AG10803 (cell line): ENCODE data around the gene ACTR3C.
A peak's percentile ranks its signal among the peaks of the same experiment; 100 is the strongest.

Experiments
- DNase-seq: peaks from one replicate; pipeline ENCODE4 v3.0.0; 2010; ENCODE audit warnings: low read depth
- H3K4me3 ChIP-seq: 2 replicates; pipeline ENCODE4 v1.5.1; 2011; ENCODE audit warnings: mild to moderate bottlenecking, low read length, control low read depth
- CTCF ChIP-seq: conservative IDR thresholded peaks from 2 replicates; pipeline ENCODE4 v1.5.1; 2011; ENCODE audit warnings: mild to moderate bottlenecking, low read length, control low read depth, inconsistent platforms

ACTR3C gene

GRCh38 chr7:150322833-150323681, at the start of gene ACTR3C, which contains the start of gene LRRC61:
TSS of gene ACTR3C (minus strand) at chr7:150323545. CDS start at chr7:150295296, 28,249 bp downstream.
TSS of gene LRRC61 (plus strand) at chr7:150323355. CDS start at chr7:150336862, 13,507 bp downstream.
- H3K4me3 ChIP-seq = peak within 1 kb of the TSS; percentile 22
- DNase-seq = no peak
- no peak for TF ChIP-seq CTCF

- no peak overlapping the region for H3K4me3 ChIP-seq
- DNase-seq = no peak
- TF ChIP-seq CTCF = no peak
Measured at GRCh38 chr7:150372271-150373048, 49.1 kb upstream of the ACTR3C start.

GRCh38 chr7:150371996-150372270, 48.6 kb upstream of the ACTR3C start:
- H3K4me3 ChIP-seq = no peak overlapping the region
- TF ChIP-seq CTCF = no peak
- no peak for DNase-seq

GRCh38 chr7:150371131-150371995, 48.0 kb upstream of the ACTR3C start:
- H3K4me3 ChIP-seq = no peak overlapping the region
- no peak for DNase-seq
- no peak for TF ChIP-seq CTCF

- peak; percentile 11; the same call in 1 of the 2 replicates for TF ChIP-seq CTCF
- peak; percentile 71 for DNase-seq
- peak overlapping the region; percentile 90 for H3K4me3 ChIP-seq
Measured at GRCh38 chr7:150370612-150371071, 47.3 kb upstream of the ACTR3C start.

GRCh38 chr7:150369748-150370501, 46.6 kb upstream of the ACTR3C start:
- no peak for DNase-seq
- peak overlapping the region; percentile 90 for H3K4me3 ChIP-seq
- no peak for TF ChIP-seq CTCF
